DLD1 (cell line): Measurements from ENCODE around the gene EEF1A2.

Source experiments
- in situ Hi-C: cut with HindIII; loops from 2 replicates; pipeline ENCODE4 v1.10.0; 2017; ENCODE audit warnings: low sequenced_read_pairs

The EEF1A2 gene

GRCh38 chr20:63457737-63458136, 41.1 kb downstream of the EEF1A2 start:
- in situ Hi-C loops, result no loop called here

DNA sequence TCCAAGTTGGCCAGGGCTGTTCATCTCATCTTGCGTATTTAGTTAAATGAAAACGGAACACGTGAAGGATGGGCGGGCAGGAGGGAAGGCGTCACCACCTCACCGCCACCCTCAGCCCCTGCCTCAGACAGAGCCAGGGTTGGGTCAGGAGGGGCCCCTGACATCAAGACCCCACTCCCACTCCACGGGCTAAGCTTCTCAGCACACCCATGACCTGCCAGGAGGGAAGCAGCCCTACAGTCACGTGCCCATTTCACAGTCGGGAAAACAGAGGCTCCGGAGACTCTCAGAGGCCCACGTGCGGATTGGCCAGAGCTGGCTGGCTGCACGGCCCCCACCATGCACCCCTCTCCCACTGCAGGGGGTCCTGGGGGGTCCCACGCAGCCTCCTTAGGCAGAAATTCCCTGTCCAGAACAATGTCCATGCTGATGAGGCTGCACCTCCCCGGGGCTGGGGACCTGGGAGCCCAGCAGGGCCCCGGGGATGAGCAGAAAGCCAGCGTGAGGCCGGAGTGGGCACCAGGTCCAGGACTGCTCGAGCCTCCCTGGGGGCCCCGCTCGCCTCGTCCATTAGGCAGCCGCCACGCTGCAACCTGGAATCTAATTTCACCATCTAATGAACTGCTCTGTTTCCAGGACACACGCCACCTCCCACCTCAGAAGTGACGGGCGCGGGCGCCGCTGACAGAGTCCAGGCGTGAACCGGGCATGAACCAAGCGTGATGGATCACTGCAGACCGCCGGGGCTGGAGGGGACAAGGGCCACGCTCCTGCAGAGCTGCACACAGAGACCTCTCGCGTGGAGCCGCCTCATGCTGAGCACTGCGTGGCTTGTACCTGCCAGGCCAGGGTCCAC, 42.2 kb downstream of the EEF1A2 start:
- in situ Hi-C loops, result no loop called here

- in situ Hi-C loops, result no loop called here
These were observed 43.4 kb downstream of the EEF1A2 start for GRCh38 chr20:63455568-63455859.

DNA sequence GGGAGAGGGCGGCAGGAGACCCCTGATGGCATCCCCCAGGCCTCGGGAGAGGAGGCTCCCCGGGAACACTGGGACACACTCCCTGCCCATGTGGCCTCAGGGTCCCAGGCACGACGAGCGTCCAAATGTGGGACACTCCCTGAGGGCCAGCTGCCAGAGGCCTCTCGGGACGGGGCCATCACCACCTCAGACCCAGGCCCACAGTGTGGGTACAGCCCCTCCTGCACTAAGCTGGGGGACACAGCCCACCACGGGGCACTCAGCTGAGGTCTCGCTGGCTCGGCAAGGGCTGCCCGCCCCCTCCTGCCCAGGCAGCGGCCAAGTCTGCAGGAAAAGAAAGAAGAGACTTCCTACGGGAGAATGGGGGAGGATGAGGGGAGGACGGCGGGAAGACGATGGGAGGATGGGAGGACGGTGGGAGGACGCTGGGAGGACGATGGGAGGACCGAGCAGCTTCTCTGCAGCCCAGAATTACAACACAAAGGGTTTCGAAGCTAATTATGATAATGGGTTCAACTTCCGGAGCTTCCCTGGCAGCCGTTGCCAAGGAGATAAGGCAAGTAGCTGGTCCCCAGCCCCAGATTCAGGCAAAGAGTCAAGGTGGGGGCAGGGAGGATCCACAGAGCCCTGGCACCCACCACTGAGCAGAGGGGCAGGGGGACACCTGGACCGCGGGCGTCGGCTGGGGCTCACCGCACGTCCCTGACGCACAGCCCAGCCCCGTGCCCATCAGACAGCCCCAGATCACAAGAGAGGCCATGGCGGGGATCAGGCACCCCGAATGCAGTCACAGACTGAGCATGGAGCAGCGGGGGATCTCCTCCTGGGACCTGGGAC, 43.9 kb downstream of the EEF1A2 start:
- in situ Hi-C loops, result no loop called here

DNA sequence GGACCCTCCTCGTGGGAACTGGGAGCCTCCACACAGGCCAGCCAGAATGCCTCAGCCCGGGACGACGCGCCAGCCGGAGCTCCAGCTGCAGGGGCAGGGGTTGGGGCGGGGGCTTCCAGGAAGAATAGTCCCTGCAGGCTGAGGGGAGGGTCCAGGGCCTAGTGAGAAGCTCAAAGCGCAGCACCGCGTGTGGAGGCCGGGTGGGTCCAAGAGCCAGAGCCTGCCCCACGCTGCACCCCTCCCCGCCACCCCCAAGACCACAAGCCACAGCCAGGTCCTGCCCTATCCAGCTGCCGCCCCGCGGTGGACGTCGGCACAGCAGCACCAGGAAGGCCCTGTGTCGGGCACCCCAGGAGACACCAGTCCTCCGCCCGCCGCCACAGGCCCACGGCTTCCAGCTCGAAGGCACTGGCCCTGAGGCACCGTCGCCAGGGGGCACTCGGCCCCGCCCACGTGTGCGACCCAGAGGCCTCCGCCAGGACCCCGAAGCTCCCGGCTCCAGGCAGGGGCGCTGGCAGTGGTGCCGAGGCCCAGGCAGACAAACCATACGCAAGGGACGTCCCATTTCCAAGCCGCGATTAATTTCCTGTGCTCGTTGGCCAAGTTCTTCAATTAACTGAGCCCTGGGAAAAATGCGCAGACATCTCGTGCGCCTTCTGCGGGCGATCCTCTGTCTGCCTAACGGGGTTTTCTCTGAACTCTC, 45.9 kb downstream of the EEF1A2 start:
- in situ Hi-C loops, result no loop called here

DNA sequence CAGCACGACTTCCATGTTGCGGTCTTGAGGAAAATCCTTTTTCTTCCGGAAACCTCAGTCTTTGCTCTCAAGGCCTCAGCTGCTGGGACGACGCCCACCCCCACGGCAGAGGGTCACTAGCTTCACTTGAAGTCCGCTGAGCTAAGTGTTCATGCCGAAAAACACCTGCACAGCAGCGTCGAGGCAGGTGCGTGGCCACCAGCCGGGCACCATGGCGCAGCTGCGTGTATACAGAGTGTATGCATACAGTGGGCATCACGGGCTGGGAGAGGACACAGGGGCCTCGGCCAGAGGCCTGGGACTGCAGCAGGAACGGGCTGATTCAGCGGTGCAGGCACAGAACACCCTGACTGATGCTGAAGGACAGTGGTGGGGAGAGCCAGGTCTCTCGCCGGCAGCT, 46.5 kb downstream of the EEF1A2 start:
- in situ Hi-C loops, result no loop called here

DNA sequence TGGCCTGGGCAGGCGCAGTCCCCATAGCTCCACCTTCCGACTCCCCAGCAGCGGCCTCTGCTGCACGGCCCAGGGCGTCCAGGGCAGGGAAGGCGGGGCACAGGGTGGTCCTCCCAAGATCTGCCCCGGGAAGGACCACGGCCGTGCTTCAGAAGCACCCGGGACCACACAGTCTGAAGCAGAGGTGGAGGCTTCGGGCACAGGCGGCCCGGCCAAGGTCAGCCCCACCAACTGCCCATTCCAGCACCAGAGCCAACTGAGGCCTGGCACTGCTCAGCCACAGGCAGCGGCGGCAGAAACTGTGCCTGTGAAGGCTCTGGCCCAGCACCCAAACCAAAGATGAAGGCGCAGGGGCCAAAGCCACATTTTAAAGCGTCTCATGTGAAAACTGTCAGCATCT, 47.1 kb downstream of the EEF1A2 start:
- in situ Hi-C loops, result no loop called here

DNA sequence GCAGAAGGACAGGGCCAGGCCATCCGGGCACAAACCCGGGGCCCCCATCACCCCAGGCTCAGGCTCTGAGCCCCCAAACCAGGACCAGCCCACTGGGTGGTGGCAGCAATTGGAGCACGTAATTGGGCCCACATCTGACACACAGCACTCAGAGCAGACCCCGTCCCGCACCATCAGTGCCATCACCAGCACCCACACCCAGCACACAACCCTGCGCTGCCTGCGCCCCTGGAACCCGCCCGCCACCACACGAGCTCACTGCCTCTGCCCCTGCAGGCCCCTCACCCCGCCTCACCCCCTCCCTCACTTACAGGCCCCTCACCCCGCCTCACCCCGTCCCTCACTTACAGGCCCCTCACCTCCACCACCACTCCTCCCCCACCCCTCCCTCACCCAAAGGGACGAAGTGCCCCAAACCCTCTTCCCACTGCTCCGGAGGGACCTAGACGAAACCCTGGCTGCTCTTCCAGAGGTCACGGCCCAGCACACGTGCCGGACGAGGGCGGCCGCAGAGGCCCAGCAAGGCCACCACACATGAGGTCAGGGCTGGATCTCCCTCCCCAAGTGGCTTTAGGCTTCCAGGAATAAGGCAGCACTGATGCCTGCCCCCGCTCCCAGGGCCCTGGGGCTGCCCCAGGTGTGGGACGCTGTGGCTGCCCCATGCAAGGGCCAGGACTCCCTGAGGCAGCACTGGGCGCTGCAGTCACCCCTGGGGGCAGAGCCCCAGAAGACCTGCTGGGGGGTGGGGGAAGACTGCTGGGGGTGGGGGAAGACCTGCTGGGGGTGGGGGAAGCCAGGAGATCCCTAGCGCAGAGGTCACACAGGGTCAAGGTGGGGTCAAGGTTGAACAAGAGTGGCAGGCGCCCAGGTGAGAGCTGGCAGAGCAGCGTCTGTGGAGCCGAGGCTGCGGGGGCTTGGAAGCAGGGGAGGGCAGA, 48.8 kb downstream of the EEF1A2 start:
- in situ Hi-C loops, result no loop called here

DNA sequence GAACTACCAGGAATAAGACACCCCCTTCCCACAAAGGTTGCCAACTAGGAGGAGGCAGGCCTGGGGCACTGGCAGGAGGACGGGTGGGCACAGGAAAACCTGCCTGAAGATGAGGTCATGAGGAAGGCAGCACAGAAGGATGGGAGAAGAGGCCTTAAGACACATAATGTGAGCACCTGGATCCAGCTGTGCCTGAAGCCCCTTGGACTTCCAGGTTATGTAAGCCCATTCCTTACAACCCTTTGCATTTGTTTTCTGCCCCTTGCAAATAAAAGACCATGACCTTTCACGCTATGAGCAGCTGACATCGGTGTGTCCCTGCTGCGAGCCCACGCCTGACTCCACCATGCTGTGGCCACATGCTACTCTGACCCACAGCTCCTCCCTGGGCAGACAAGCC, 49.9 kb downstream of the EEF1A2 start:
- in situ Hi-C loops, result no loop called here

- in situ Hi-C loops, result no loop called here
These were observed 50.9 kb downstream of the EEF1A2 start for GRCh38 chr20:63448031-63448430.

GRCh38 chr20:63447320-63447719, 51.6 kb downstream of the EEF1A2 start:
- in situ Hi-C loops, result no loop called here

DNA sequence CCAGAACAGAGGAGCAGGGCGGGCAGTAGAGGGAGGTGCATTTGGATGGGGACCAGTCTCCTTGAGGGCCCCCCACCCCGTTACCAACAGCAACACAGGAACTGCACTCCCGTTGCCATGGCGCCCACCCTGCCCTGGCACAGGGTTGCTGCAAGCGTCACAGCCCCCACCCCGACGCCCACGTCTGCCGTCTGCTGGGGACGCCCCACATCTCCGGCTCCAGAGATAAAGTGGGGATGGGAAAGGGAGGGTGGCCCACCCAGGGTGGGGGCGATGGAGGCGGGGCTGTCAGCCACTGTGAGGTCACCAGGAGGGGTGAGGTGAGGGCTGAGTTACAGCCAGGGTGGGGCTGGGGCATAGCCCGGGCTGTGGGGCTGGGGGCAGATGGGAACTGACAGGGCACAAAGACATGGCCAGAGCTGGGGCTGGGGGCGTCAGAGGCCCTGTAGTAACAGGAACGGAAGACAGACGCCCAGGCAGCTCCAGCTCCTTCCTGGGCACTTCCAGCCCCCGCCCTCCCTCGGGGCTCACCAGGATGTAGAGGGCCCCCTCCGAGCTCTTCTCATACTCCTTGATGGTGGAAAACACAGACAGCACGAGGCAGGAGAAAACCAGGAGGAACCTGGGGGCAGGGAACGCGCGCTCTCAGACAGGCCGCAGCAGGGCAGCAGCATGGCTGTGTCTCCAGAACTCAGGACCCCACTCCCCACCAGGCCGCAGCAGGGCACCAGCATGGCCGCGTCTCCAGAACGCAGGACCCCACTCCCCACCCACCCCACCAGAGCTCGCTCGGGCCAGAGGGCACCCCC, 52.5 kb downstream of the EEF1A2 start:
- in situ Hi-C loops, result no loop called here

DNA sequence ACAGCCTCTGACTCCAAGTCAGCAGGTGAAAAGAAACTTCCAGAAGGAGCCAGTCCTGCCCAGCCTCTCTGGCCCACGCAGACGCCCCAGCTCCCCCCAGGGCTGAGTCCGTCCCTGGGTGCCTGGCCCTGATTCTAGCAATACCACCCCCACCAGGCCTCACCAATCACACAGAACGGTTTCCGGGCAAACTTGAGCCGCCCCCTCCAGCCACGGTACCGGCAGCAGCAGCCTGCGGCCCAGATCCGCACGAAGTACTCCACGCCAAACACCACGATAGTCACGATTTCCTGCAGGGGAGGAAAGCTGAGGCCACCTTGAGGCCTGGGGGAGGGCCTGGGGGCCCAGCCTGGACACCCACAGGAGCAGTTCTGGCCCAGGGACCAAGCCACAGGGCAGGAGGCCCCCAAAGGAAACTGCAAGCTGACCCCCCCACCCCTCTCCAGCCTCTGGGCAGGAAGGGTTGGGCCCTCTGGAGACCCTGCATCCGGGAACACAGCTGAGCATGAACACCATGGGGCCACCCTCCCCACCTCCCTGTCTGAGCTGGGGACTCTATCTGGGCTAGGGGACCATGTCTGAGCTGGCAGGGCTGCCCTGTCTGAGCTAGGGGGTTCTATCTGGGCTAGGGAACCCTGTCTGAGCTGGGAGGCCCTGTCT, 53.7 kb downstream of the EEF1A2 start:
- in situ Hi-C loops, result no loop called here

DNA sequence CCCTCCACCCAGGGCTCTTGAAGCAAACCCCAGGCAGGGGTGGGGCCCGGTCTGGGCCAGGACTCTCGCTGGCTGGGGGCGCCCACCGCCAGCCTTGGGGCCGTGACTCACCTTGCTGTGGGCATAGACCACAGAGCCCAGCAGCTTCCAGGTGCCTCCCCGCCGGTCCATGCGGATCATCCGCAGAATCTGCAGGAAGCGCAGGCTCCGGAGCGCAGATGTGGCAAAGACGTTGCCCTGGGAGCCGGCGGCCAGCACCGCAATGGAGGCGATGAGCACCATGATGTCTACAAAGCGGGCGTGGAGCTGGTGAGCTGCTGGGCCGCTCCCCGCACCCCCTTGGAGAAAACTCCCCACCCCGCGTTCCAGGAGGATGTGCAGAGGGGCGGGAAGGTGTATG, 54.3 kb downstream of the EEF1A2 start:
- in situ Hi-C loops, result no loop called here

GRCh38 chr20:63443606-63444395, 55.1 kb downstream of the EEF1A2 start:
- in situ Hi-C loops, result no loop called here

DNA sequence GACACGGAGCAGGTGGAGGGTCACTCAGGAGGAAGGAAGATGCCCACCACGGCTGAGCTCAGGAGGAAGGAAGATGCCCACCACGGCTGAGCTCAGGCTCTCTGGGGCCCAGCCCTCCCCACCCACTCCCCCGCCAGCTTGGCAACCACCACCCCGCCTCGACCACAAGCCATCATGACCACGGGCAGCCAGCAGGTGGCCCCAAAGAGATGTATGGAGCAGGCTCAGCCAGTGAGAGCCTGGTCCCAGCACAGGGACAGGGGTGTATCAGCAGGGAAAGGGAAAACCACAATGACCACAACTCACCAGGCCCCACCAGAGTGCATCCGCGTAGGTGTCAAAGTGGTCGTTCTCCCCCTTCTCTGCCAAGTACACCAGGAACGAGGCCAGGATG, 56.8 kb downstream of the EEF1A2 start:
- in situ Hi-C loops, result no loop called here

DNA sequence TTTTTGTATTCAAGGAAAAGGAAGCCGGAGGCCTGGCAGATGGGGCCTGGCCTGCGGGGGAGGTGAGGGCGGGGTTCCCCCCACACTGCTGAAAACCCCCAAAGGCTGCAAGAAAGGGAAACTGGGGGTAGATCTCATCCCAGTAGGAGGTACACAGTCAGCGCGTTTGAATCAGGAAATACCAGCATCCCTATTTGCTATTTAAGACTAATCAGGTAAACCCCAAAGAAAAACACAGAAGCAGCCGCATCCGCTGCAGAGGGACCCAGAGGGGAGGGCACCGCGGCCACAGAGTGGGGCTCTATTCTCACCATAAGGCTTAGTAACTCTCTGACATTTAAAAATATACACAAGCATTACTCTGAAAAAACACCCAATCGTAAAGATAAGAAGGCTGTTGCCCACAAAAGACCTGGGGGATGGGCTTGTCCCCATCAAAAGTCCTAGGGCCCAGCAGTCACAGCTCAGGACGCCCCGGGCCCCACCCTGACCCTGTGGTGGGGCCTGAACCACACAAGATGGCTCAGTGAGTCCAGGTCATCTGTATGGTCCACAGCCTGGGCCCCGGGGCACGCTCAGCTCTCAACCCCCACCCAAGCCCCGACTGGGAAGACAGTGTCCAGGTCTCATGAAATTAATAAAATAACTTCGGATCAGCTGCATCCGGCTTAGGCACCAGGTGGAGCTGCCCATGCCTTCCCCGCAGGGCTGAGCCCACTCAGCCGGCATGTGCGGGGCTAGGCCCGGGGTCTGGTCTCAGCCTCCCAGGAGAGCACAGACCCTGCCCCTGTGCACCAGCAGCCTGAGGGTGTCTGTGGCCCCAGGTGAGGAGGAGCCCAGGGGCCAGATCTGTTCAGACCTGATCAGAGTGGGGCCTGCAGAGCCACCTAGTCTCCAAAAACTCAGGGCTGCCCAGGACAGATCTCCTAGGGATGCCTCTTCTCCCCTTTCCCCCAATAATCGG, 57.5 kb downstream of the EEF1A2 start:
- in situ Hi-C loops, result no loop called here
